Activated T-cell treated with anti-CD3 and anti-CD28 coated beads for 4 hours (primary cell): ENCODE results near the gene GATM.
"Not testable (repeated sequence)": the region's sequence is repeated elsewhere in the genome, so short reads cannot be mapped to it uniquely, and the experiment has no call there.

ENCODE experiments used
- DNase-seq: peaks from one replicate; pipeline ENCODE4 v3.0.0-alpha.2; 2020

GATM gene

DNA sequence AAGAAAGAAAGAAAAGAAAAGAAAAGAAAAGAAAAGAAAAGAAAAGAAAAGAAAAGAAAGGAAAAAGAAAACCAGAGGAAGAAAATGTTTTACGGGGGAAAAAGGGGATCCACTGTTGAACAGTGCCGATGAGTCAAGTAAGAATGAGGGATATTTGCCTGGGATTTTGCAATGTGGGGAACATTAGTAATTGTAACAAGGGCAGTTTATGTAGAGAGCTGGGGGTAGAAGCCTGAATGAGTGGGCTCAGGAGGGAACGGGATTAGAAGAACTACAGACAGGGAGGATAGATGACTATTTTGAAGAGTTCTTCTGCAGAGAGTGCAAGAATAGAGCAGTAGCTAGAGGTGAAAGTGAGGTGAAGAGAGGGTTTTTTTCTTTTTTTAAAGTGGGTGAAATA lies 28.7 kb downstream of the GATM start:
- no peak for DNase-seq

DNA sequence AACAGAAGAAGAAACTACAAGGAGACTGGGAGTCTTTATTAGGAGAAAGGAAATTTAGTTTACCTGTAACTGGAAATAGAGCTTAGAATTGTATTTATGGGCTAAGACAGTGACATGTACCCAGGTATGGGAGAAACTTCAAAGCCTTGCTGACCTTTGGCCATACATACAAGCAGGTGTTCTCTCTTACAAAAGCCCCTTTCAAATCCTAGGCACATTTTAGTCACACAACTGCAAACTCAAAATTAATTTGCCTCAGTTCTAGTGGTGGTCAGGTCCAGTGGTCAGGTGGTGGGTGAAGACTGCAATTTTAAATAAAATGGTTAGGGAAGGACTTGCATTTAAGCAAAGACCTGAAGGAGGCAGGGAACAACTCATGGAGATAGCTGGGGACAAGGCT lies 30.4 kb downstream of the GATM start:
- DNase-seq, result no peak

DNA sequence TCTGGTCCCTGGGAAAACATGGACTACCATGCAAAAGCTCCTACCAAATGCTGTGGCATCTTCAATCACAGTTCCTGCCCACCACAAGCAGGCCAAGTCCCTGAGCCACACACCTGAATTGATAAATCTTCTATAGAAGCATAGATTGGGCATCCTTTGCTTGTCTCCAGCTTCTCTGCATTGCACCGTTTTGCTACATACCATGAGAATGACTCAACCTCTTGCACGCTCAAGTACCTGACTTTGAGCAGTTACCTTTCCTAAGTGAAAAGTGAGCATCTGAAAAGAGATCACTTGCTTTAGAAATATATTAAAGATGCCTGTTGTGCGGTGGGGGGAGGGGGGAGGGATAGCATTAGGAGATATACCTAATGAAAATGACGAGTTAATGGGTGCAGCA lies 31.3 kb downstream of the GATM start:
- no peak for DNase-seq

DNA sequence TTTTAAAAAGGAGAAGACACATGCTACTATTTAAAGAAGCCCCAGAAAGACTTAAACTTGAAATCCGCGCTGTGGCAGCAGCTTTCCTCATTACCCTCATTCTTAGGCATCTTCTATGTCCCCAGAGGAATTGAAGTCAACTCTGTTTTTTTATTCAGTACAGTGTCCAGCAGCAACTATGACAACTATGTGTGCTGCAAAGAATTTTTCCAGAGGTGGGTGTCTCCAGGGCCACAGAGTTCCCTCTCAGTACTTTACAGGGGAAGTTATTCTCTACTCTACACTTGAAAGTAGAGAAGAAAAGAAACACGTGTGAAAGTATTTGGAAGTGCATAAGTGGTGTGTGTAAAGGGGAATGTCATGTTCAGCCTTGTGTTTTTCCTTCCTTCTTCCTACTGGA lies 32.0 kb downstream of the GATM start:
- no peak for DNase-seq

DNA sequence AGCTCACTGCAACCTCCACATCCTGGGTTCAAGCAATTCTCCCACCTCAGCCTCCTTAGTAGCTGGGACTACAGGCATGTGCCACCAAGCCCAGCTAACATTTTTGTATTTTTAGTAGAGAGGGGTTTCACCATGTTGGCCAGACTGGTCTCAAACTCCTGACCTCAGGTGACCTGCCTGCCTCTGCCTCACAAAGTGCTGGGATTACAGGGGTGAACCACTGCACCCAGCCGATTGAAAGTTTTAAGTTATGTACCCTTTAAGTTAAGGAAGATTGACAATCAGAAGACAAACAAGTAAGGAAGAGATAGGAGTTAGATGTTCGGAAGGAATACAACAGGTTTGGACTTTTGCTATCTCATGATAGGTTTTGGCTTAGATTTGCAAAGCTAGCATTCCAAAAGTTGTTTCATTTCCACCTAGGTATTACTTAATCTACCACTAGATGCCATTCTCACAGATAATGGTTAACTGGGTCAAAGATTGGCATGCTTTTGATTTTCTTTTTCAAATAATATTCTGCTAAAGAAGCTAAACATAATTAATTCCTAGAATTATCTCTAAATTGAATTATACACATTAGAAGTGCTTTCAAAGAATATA lies 35.0 kb downstream of the GATM start:
- no peak for DNase-seq

DNA sequence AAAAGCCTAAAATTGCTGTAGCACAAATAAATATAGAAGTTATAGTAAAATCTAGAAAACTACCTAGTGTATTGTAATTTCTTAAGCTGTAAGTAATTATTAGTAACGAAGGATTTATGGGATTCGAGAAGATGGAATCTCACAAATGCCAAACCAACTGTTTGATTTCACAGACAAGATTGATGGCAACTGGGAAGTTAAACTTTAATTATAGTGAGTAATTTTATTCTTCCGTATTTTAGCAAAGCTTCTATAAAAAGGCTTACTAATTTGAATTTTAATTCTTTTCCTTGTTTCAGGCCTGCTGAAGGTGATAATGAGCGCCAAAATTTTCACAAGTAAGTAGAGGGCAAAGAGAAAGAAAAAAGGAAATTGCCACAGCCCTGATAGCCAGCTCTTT lies 36.6 kb downstream of the GATM start:
- no peak for DNase-seq

DNA sequence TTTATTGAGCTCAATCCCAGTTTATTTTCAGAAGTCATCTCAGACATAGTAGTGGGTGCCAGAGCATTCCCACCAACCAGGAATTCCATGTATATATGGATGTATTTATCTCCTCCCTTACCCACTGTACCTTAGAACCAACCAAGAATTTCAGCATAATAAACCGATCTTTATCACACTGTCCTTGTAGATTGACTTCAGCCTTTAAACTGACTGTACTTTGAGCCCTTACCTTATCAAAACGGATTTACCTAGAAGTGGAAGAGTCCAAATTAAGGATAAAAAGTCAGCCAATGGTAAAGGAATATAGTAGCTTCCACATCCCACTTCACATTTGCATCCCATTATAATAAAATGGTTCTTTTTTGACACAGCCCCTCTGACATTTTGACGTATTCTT lies 37.9 kb downstream of the GATM start:
- no peak for DNase-seq

DNA sequence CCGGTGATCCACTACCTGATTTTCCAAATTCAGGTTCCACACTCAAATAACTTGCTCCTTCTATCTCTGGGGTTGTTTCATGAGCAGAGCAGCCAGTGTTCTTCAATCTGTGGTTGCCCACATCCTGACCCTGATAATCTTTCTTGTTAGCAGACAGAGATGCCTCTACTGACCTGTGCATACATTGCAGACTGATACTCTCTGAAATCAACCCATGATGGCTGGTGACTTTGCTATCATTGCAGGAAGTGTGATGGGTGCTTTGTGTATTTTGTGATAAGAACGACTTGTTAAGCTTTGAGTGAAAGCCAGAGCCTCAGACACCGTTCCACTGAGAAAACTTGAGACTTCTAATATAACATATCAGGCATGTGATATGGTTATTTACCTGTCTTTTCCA lies 39.9 kb downstream of the GATM start:
- DNase-seq, result no peak

DNA sequence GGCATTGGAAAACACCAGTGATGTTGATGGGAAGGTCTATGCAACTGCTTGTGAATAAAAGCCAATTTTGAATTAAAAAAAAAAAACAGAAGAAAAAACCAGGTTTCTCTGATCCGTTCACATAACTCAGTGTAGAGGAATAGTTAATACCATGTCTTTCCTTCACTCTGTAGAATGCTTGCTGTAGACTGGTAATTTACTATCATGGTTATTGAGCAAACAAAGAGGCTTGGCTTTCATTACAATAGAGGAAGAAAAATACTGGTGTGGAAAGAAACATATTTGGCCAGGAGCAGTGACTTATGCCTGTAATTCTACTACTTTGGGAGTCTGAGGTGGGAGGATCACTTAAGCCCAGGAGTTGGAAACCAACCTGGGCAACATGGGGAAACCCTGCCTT lies 41.1 kb downstream of the GATM start:
- no peak for DNase-seq

DNA sequence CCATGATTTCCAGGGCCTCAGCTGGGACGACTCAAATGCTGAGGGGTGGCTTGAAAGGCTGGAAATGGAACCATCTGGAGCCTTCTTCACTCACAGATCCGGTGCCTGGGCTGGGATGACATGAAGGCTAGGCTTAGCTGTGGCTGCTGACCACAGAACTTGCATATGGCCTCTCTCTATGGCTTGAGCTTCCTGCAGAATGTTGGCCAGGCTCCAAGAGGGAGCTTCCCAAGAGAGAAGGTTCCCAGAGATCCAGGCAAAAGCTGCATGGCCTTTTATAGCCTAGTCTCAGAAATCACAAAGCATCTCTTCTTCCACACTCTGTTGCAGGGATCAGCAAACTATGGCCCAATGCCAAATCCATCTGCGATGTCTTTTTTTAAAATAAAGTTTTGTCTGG lies 44.8 kb downstream of the GATM start:
- DNase-seq, result no peak

DNA sequence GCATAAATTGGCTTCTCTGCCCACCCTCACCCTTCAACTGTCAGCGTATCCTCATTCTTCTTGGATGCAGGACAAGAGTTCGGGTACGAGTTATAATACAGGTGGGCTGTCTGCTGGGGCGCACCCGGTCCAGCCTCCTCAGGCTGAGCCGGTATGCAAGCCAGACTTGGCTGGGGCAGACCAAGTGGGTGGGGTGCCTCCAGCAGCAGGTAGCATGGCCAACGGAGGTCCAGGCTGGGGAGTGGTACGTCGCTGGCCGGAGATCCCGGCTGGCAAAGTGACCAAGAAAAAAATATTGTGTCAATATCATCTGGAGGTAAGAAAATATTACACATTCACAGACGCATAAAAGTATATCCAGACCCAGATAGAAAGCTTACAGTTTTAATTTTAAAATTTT lies 45.6 kb downstream of the GATM start:
- DNase-seq, result no peak

DNA sequence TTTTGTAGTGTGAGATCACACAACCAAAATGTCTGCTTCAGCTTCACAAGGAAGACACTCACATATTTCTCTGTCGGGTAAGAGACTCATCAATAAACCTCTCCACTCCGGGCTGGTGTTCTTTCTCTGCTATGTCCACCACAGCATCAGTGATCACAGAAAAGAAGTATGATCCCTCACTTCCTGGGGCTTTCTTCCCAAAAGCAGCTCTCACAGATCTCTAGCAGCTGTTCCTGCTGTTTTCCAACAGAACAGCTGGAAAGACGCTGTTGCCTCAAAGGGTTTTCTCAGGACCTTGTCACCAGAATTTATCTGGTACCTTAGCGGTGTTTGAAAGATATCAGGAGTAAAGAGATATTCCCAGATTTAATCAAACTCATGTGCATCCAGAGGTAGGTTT lies 46.4 kb downstream of the GATM start:
- DNase-seq, result no peak

DNA sequence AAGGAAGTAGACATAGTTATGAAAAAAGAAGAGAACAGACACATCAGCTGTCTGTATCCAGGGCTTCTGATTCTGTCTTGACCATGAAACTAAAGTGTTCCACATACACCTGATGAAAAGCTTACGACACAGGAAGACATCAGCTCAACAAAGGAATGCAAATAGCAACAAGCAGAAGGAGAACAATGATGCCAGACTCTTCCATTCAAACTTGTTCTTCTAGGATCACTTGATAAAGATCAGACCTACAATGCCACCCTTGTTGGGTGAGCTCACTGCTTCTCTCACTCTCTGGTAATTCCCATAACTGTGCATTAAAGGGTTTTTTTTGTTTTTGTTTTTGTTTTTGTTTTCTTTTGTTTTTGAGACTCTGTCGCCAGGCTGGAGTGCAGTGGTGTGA lies 49.7 kb downstream of the GATM start:
- DNase-seq, result no peak

DNA sequence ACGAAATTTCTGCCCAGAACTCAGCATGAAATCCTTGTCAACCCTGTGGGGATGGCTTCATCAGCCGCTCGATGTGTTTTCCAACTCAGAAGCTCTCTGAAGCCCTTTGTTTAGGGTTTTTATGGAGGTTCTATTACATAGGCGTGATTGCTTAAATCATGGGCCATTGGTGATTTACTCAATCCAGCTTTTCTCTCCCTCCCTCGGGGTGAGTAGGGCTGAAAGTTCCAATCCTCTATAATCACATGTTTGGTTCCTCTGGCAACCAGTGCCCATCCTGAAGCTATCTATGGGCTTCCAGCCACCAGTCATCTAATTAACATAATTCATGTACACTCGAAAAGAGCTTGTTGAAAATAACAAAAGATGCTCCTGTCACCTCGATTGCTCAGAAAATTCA lies 51.6 kb downstream of the GATM start:
- DNase-seq, result no peak

DNA sequence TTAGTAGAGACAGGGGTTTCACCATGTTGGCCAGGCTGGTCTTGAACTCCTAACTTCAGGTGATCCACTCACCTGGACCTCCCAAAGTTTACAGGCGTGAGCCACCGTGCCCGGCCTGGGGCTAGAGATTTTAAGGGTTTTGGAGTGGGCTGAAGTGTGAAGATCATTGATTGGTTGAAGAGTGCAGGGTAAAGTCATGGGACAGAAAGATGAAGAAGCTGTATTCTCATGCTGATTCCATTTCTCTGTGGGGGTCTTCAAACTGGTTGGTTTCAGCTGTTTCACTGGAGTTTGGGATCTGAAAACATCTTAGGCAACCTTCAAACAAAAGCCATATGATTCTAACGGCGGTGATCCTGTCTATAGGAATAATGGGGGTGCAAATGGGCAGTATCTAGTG lies 52.1 kb downstream of the GATM start:
- DNase-seq, result no peak

DNA sequence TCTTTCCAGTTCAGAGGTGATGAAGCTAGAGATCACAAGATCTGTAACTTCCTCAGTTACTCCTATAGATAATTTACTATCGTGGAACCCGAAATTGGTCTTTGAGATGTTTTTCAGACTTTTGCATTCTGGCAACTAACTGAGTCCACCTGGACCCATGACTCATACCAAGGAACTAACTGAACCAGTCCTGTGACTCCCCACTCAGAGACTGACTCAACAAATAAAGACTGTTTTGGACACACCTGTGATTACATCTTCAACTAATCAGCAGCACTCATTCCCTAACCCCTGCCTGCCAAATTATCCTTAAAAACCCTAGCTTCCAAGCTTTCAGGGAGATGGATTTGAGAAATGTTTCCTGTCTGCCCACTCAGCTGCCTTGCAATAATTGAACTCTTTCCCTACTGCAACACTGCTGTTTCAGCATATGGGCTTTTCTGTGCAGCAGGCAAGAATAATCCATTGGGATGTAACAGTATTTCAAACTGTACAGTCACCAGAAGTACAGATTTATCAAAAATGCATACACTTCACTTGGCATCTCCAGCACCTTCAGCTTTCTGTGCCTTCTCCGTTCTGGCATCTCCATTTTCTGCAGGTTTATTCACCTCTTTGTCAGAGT lies 57.7 kb downstream of the GATM start:
- no peak for DNase-seq

DNA sequence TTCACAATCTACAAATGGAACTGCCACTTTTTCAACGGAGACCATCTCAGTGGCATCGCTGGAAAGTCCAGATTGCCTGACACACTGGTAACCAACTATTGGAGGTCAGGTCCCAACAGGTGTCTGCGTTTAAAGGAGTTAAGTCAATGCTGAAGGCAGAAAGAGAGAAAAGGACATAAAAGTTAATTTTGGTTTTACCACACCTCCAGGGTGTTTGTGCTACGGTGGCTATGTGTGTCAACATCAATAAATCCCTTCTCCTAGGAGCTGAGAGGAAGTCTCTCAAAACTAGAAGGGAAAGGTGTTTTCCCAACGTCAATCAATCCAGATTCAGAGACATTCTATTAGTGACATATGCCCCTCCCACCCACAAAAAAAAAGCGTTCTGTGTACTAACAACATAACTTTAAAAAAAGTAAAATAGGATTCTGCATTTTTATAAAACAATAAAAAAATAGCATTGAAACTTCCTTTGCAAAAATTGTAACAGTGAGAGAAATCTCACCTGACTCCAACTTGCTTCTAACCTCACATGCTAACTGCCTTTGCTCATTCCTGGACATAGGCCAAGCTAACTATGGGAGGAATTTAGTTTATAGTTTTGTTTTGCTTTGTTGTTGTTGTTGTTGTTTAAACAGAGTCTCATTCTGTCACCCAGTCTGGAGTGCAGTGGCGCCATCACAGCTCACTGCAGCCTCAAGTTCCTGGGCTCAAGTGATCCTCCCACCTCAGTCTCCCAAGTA lies 58.7 kb downstream of the GATM start:
- DNase-seq, result no peak

DNA sequence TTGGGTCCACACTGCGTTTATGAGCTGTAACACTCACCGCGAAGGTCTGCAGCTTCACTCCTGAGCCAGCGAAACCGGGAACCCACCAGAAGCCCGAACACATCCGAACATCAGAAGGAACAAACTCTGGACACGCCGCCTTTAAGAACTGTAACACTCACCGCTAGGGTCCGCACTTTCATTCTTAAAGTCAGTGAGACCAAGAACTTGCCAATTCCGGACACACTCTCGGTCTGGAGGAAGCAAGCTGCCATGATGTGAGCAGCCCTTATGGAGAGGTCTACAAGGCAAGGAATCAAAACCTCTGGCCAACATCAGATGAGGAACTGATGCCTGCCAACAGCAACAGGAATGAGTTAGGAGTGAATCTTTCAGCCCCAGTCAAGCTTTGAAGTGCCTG lies 63.4 kb downstream of the GATM start:
- DNase-seq, result no peak

DNA sequence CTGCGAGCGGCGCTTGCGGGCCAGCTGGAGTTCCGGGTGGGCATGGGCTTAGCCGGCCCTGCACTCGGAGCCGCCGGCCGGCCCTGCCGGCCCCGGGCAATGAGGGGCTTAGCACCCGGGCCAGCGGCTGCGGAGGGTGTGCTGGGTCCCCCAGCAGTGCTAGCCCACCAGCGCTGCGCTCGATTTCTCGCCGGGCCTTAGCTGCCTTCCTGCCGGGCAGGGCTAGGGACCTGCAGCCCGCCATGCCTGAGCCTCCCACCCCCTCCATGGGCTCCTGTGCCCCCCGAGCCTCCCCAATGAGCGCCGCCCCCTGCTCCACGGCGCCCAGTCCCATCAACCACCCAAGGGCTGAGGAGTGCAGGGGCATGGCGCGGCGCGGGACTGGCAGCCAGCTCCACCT lies 64.2 kb downstream of the GATM start:
- not testable (repeated sequence) for DNase-seq
